ENCODE results near the gene PGP.

Gene PGP

GRCh38 chr16:2236337-2237101 lies 21.9 kb upstream of the PGP start, which contains the start of gene DNASE1L2:
DNASE1L2 (plus strand) TSS chr16:2236444; CDS start chr16:2236817, 373 bp downstream.
- TF ChIP-seq CTCF (IDR thresholded peaks at IDR 0.05; ENCODE audit: insufficient read depth, low read depth, low read length, missing control alignments), result no peak
- DNase-seq (ENCODE audit: low read depth), result no peak
- H3K4me3 ChIP-seq (ENCODE audit: low read length), result no peak within 1 kb of the TSS

GRCh38 chr16:2235695-2236336 lies 21.2 kb upstream of the PGP start:
- no peak overlapping the region for H3K4me3 ChIP-seq (ENCODE audit: low read length)
- DNase-seq (ENCODE audit: low read depth), result no peak
- TF ChIP-seq CTCF (IDR thresholded peaks at IDR 0.05; ENCODE audit: insufficient read depth, low read depth, low read length, missing control alignments), result no peak

GRCh38 chr16:2235234-2235651 lies 20.6 kb upstream of the PGP start:
- no peak for DNase-seq (ENCODE audit: low read depth)
- H3K4me3 ChIP-seq (ENCODE audit: low read length), result no peak overlapping the region
- no peak for TF ChIP-seq CTCF (IDR thresholded peaks at IDR 0.05; ENCODE audit: insufficient read depth, low read depth, low read length, missing control alignments)

- no peak for TF ChIP-seq CTCF (IDR thresholded peaks at IDR 0.05; ENCODE audit: insufficient read depth, low read depth, low read length, missing control alignments)
- no peak for DNase-seq (ENCODE audit: low read depth)
- H3K4me3 ChIP-seq (ENCODE audit: low read length), result no peak overlapping the region
Measured at GRCh38 chr16:2234813-2235170, 20.2 kb upstream of the PGP start.

GRCh38 chr16:2233872-2234812 lies 19.5 kb upstream of the PGP start:
- TF ChIP-seq CTCF (IDR thresholded peaks at IDR 0.05; ENCODE audit: insufficient read depth, low read depth, low read length, missing control alignments), result no peak
- no peak overlapping the region for H3K4me3 ChIP-seq (ENCODE audit: low read length)
- no peak for DNase-seq (ENCODE audit: low read depth)

GRCh38 chr16:2233046-2233775 lies 18.6 kb upstream of the PGP start:
- no peak for TF ChIP-seq CTCF (IDR thresholded peaks at IDR 0.05; ENCODE audit: insufficient read depth, low read depth, low read length, missing control alignments)
- DNase-seq (ENCODE audit: low read depth), result no peak
- no peak overlapping the region for H3K4me3 ChIP-seq (ENCODE audit: low read length)
